Liver (tissue), 9 donors: ENCODE measurements around the gene PERCC1. TPM values are rescaled to one million over a fixed set of nuclear protein-coding genes. Genes with fewer than 3 reads are reported as not detected.

Experiments used
- DNase-seq: peaks from one replicate; pipeline ENCODE4 v3.0.0-alpha.2; 2017; ENCODE audit warnings: low spot score
- H3K27ac ChIP-seq, 2 donors: one replicate each; pipeline ENCODE4 v1.7.0; 2013; ENCODE audit warnings: inconsistent platforms in 2 of 2, low read length in 2 of 2, control low read depth in 1 of 2, low read depth in 1 of 2, mild to moderate bottlenecking in 1 of 2
- H3K27me3 ChIP-seq, 4 donors: one replicate each; pipeline versions ENCODE4 v1.6.1 to v1.7.0; 2013; ENCODE audit warnings: low read length in 3 of 4, inconsistent platforms in 1 of 4, mild to moderate bottlenecking in 1 of 4, moderate library complexity in 1 of 4; ENCODE audit not compliant: control insufficient read depth in 4 of 4, insufficient read depth in 4 of 4
- H3K36me3 ChIP-seq, 4 donors: one replicate each; pipeline versions ENCODE4 v1.6.1 to v1.7.0; 2013; ENCODE audit warnings: low read length in 3 of 4, mild to moderate bottlenecking in 3 of 4, low read depth in 1 of 4, moderate library complexity in 1 of 4; ENCODE audit not compliant: control insufficient read depth in 4 of 4, insufficient read depth in 3 of 4
- H3K4me1 ChIP-seq, 4 donors: one replicate each; pipeline versions ENCODE4 v1.6.1 to v1.7.0; 2013; ENCODE audit warnings: low read length in 3 of 4, mild to moderate bottlenecking in 3 of 4, moderate library complexity in 1 of 4; ENCODE audit not compliant: control insufficient read depth in 4 of 4, insufficient read depth in 4 of 4
- H3K4me3 ChIP-seq, 3 donors: one replicate each; pipeline versions ENCODE4 v1.6.1 to v1.7.0; 2013; ENCODE audit warnings: low read length in 3 of 3, control low read depth in 1 of 3, low read depth in 1 of 3, mild to moderate bottlenecking in 1 of 3
- H3K9ac ChIP-seq, 2 donors: one replicate each; pipeline ENCODE4 v1.7.0; 2013; ENCODE audit warnings: low read length in 2 of 2, mild to moderate bottlenecking in 2 of 2, moderate library complexity in 2 of 2, control low read depth in 1 of 2, low read depth in 1 of 2
- H3K9me3 ChIP-seq, 4 donors: one replicate each; pipeline versions ENCODE4 v1.6.1 to v1.7.0; 2013; ENCODE audit warnings: low read length in 3 of 4; ENCODE audit not compliant: control insufficient read depth in 4 of 4
- EGR1 ChIP-seq, 2 donors: IDR thresholded peaks; 2 replicates each; pipeline ENCODE4 v1.6.1; 2016 to 2018; ENCODE audit warnings: antibody characterized with exemption in 2 of 2, low read depth in 2 of 2
- FOXA1 ChIP-seq: IDR thresholded peaks from 2 replicates; pipeline ENCODE4 v1.6.1; 2016; ENCODE audit warnings: antibody characterized with exemption
- FOXA2 ChIP-seq: IDR thresholded peaks from 2 replicates; pipeline ENCODE4 v1.6.1; 2016; ENCODE audit warnings: antibody characterized with exemption
- GABPA ChIP-seq, 2 donors: IDR thresholded peaks in 1 of 2; conservative IDR thresholded peaks in 1 of 2; 2 replicates each; pipeline ENCODE4 v1.6.1; 2016; ENCODE audit warnings: antibody characterized with exemption in 2 of 2, mild to moderate bottlenecking in 1 of 2, moderate library complexity in 1 of 2
- HNF4A ChIP-seq, 2 donors: conservative IDR thresholded peaks; 2 replicates each; pipeline ENCODE4 v1.6.1; 2016; ENCODE audit warnings: antibody characterized with exemption in 2 of 2, mild to moderate bottlenecking in 2 of 2
- HNF4G ChIP-seq: IDR thresholded peaks from 2 replicates; pipeline ENCODE4 v1.6.1; 2016; ENCODE audit warnings: antibody characterized with exemption
- JUND ChIP-seq, 2 donors: IDR thresholded peaks; 2 replicates each; pipeline ENCODE4 v1.6.1; 2016; ENCODE audit warnings: antibody characterized with exemption in 2 of 2
- NR2F2 ChIP-seq: IDR thresholded peaks from 2 replicates; pipeline ENCODE4 v1.6.1; 2016; ENCODE audit warnings: antibody characterized with exemption
- RAD21 ChIP-seq, 2 donors: IDR thresholded peaks; 2 replicates each; pipeline ENCODE4 v1.6.1; 2016; ENCODE audit warnings: antibody characterized with exemption in 2 of 2, mild to moderate bottlenecking in 2 of 2
- RXRA ChIP-seq, 2 donors: IDR thresholded peaks; 2 replicates each; pipeline ENCODE4 v1.6.1; 2017 to 2018; ENCODE audit warnings: antibody characterized with exemption in 2 of 2, mild to moderate bottlenecking in 1 of 2
- SP1 ChIP-seq: IDR thresholded peaks from 2 replicates; pipeline ENCODE4 v1.6.1; 2018; ENCODE audit warnings: antibody characterized with exemption, mild to moderate bottlenecking
- TAF1 ChIP-seq: conservative IDR thresholded peaks from 2 replicates; pipeline ENCODE4 v1.6.1; 2016; ENCODE audit warnings: antibody characterized with exemption, mild to moderate bottlenecking
- YY1 ChIP-seq: IDR thresholded peaks from 2 replicates; pipeline ENCODE4 v1.6.1; 2016; ENCODE audit warnings: antibody characterized with exemption, mild to moderate bottlenecking
- WGBS: extraction: QIAGEN DNeasy Blood & Tissue Kit; methylation state at CpG from one replicate; pipeline ENCODE4 v1.1.7; 2013; 5-methylcytosine and 5-hydroxymethylcytosine counted together
- polyA plus RNA-seq, 2 donors: library from polyadenylated mRNA; stranded (reverse) in 1 of 2; unstranded in 1 of 2; fragments of 200-250 nt in 1 of 2; fragments of >200 nt in 1 of 2; fragmentation: Nextera tagmentation in 1 of 2; extraction: Ambion mirVana in 1 of 2; gene quantifications; one replicate each; pipeline versions ENCODE4 v1.2.1 to v1.2.3, GENCODE V29; 2013 to 2015
- total RNA-seq, 2 donors: library from RNA; depleted of rRNA; stranded (reverse); fragments of >200 nt; gene quantifications; one replicate each; pipeline ENCODE4 v1.2.3, GENCODE V29; 2014
- TF ChIP-seq, protein P1 (sequence below): IDR thresholded peaks from 2 replicates; pipeline ENCODE4 v1.6.1; 2016; ENCODE audit warnings: antibody characterized with exemption
- TF ChIP-seq, protein P2 (sequence below): IDR thresholded peaks from 2 replicates; pipeline ENCODE4 v1.6.1; 2016; ENCODE audit warnings: antibody characterized with exemption
- TF ChIP-seq, protein P3 (sequence below): IDR thresholded peaks from 2 replicates; pipeline ENCODE4 v1.6.1; 2016; ENCODE audit warnings: antibody characterized with exemption, mild to moderate bottlenecking
- TF ChIP-seq, protein P4 (sequence below): IDR thresholded peaks from 2 replicates; pipeline ENCODE4 v1.6.1; 2016; ENCODE audit warnings: antibody characterized with exemption
- TF ChIP-seq, protein P5 (sequence below): fragments of 150-350 bp; IDR thresholded peaks from 2 replicates; pipeline ENCODE4 v1.5.1; 2017; ENCODE audit warnings: improper control_type of control experiment, low read depth, low read length; ENCODE audit not compliant: missing input control
- donor health status: healthy.
- donor health status: healthy.
- donor health status: healthy.
- donor health status: healthy.
- donor health status: healthy.

PERCC1 gene
- total and polyA plus RNA-seq, 4 donors = 0.50 to 4.7 TPM; not detected in 2

DNA sequence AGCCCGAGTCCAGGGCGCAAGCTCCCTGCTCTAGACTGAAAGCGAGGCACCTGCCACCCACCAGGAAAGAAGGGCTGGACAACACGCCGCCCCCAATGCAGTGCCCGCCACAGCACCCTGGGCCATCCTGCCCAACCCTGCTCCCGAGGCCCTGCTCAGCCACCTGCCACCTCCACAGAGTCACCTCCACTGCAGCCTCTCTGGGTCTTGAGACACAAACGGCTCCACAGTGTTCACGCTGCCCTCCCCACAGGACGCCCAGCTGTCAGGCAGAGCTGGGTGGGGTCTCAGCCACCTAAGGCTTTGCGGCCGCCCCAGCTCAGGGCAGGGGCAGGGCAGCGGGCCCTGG, 34.7 kb downstream of the PERCC1 start:
- Histone ChIP-seq H3K27me3 (no peaks in the 10 kb centered on the region), H3K27ac (no peak overlapping the region), H3K4me1 (peaks cover 0 to 3% (median under 1%) of the 10 kb centered on the region in 4 donors), H3K9ac (no peak overlapping the region), H3K9me3 (no peaks in the 10 kb centered on the region), H3K4me3 (no peak overlapping the region), H3K36me3 (peaks cover 0 to 11% (median 5%) of the 10 kb centered on the region in 4 donors)
- TF ChIP-seq JUND (IDR thresholded peaks at IDR 0.05) = no peak
- TF ChIP-seq FOXA1 = no peak
- TF ChIP-seq YY1 = no peak
- no peak for TF ChIP-seq RXRA (IDR thresholded peaks at IDR 0.05)
- no peak for TF ChIP-seq HNF4G
- TF ChIP-seq, protein P1, sequence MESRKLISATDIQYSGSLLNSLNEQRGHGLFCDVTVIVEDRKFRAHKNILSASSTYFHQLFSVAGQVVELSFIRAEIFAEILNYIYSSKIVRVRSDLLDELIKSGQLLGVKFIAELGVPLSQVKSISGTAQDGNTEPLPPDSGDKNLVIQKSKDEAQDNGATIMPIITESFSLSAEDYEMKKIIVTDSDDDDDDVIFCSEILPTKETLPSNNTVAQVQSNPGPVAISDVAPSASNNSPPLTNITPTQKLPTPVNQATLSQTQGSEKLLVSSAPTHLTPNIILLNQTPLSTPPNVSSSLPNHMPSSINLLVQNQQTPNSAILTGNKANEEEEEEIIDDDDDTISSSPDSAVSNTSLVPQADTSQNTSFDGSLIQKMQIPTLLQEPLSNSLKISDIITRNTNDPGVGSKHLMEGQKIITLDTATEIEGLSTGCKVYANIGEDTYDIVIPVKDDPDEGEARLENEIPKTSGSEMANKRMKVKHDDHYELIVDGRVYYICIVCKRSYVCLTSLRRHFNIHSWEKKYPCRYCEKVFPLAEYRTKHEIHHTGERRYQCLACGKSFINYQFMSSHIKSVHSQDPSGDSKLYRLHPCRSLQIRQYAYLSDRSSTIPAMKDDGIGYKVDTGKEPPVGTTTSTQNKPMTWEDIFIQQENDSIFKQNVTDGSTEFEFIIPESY = no peak
- TF ChIP-seq RAD21 (IDR thresholded peaks at IDR 0.05) = no peak
- TF ChIP-seq, protein P2, sequence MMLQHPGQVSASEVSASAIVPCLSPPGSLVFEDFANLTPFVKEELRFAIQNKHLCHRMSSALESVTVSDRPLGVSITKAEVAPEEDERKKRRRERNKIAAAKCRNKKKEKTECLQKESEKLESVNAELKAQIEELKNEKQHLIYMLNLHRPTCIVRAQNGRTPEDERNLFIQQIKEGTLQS = no peak
- TF ChIP-seq FOXA2 = no peak
- TF ChIP-seq EGR1 (IDR thresholded peaks at IDR 0.05; ENCODE audit: low read depth in 2 of 2) = no peak
- TF ChIP-seq NR2F2 = no peak
- TF ChIP-seq HNF4A (conservative IDR thresholded peaks at IDR 0.05) = no peak
- no peak for TF ChIP-seq TAF1
- TF ChIP-seq, protein P3, sequence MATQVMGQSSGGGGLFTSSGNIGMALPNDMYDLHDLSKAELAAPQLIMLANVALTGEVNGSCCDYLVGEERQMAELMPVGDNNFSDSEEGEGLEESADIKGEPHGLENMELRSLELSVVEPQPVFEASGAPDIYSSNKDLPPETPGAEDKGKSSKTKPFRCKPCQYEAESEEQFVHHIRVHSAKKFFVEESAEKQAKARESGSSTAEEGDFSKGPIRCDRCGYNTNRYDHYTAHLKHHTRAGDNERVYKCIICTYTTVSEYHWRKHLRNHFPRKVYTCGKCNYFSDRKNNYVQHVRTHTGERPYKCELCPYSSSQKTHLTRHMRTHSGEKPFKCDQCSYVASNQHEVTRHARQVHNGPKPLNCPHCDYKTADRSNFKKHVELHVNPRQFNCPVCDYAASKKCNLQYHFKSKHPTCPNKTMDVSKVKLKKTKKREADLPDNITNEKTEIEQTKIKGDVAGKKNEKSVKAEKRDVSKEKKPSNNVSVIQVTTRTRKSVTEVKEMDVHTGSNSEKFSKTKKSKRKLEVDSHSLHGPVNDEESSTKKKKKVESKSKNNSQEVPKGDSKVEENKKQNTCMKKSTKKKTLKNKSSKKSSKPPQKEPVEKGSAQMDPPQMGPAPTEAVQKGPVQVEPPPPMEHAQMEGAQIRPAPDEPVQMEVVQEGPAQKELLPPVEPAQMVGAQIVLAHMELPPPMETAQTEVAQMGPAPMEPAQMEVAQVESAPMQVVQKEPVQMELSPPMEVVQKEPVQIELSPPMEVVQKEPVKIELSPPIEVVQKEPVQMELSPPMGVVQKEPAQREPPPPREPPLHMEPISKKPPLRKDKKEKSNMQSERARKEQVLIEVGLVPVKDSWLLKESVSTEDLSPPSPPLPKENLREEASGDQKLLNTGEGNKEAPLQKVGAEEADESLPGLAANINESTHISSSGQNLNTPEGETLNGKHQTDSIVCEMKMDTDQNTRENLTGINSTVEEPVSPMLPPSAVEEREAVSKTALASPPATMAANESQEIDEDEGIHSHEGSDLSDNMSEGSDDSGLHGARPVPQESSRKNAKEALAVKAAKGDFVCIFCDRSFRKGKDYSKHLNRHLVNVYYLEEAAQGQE = no peak
- no peak for TF ChIP-seq GABPA (IDR thresholded peaks at IDR 0.05 in 1 of 2, conservative IDR thresholded peaks at IDR 0.05 in 1 of 2)
- no peak for TF ChIP-seq SP1
- TF ChIP-seq, protein P4, sequence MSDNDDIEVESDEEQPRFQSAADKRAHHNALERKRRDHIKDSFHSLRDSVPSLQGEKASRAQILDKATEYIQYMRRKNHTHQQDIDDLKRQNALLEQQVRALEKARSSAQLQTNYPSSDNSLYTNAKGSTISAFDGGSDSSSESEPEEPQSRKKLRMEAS = no peak
- TF ChIP-seq, protein P5, sequence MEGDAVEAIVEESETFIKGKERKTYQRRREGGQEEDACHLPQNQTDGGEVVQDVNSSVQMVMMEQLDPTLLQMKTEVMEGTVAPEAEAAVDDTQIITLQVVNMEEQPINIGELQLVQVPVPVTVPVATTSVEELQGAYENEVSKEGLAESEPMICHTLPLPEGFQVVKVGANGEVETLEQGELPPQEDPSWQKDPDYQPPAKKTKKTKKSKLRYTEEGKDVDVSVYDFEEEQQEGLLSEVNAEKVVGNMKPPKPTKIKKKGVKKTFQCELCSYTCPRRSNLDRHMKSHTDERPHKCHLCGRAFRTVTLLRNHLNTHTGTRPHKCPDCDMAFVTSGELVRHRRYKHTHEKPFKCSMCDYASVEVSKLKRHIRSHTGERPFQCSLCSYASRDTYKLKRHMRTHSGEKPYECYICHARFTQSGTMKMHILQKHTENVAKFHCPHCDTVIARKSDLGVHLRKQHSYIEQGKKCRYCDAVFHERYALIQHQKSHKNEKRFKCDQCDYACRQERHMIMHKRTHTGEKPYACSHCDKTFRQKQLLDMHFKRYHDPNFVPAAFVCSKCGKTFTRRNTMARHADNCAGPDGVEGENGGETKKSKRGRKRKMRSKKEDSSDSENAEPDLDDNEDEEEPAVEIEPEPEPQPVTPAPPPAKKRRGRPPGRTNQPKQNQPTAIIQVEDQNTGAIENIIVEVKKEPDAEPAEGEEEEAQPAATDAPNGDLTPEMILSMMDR = no peak
- 98% methylated on average over 13 of the region's 13 CpGs for WGBS
- DNase-seq = no peak
